IMR-90 (cell line): ENCODE results near the gene CD84. TPM values are rescaled to one million over a fixed set of nuclear protein-coding genes. Genes with fewer than 3 reads are reported as not detected.

ENCODE experiments used
- ATAC-seq: fragments of 200-7000 bp; cut with Tn5 transposase; 2 replicates; pipeline ENCODE4 v1.9.1; 2020; ENCODE audit warnings: low read depth, mild to moderate bottlenecking, moderate library complexity
- BruUV-seq: library from RNA; stranded (reverse); fragments of 400-500 nt; replicated peaks from 2 replicates; lab custom pipeline; 2021; lab: Mats Ljungman, UMichigan
- CTCF ChIA-PET: fragments of 300-600 bp; formaldehyde crosslinking; extraction: SDS; loops from one replicate; lab custom pipeline; 2021; ENCODE audit warnings: antibody characterized with exemption; lab: Yijun Ruan, JAX
- POLR2A ChIA-PET: fragments of 300-600 bp; sonication (Branson Sonifier 250); formaldehyde crosslinking; loops from one replicate; lab custom pipeline; 2022; ENCODE audit warnings: antibody characterized with exemption; ENCODE audit not compliant: unreplicated experiment; lab: Charles Lee
- DNase-seq: peaks from one replicate; pipeline ENCODE4 v3.0.0; 2013
- H2AFZ ChIP-seq: replicated peaks from 2 replicates; pipeline ENCODE3; 2013; ENCODE audit warnings: low read length, mild to moderate bottlenecking; ENCODE audit not compliant: poor library complexity
- H2AK5ac ChIP-seq: 2 replicates; pipeline ENCODE4 v1.6.1; 2013; ENCODE audit warnings: low read depth, low read length, inconsistent platforms
- H2AK9ac ChIP-seq: replicated peaks from 2 replicates; pipeline ENCODE3; 2013; ENCODE audit warnings: mild to moderate bottlenecking, low read depth, low read length, moderate library complexity; ENCODE audit not compliant: poor library complexity
- H2BK120ac ChIP-seq: 2 replicates; pipeline ENCODE4 v1.6.1; 2013; ENCODE audit warnings: low read depth, low read length, inconsistent platforms
- H2BK15ac ChIP-seq: 3 replicates; pipeline ENCODE4 v1.6.1; 2013; ENCODE audit warnings: low read depth, low read length, inconsistent platforms
- H2BK20ac ChIP-seq: 2 replicates; pipeline ENCODE4 v1.6.1; 2013; ENCODE audit warnings: low read depth, mild to moderate bottlenecking, inconsistent platforms, low read length, moderate library complexity
- H2BK5ac ChIP-seq: 2 replicates; pipeline ENCODE4 v1.6.1; 2013; ENCODE audit warnings: mild to moderate bottlenecking, low read depth, low read length, inconsistent platforms; ENCODE audit not compliant: poor library complexity, severe bottlenecking
- H3K14ac ChIP-seq: replicated peaks from 2 replicates; pipeline ENCODE4 v1.6.1; 2013; ENCODE audit warnings: low read depth, low read length, inconsistent platforms
- H3K18ac ChIP-seq: 2 replicates; pipeline ENCODE4 v1.6.1; 2013; ENCODE audit warnings: low read depth, low read length, control low read depth
- H3K23ac ChIP-seq: 2 replicates; pipeline ENCODE4 v1.6.1; 2013; ENCODE audit warnings: low read depth, low read length, inconsistent platforms
- H3K27ac ChIP-seq: 2 replicates; pipeline ENCODE4 v1.5.1; 2013; ENCODE audit warnings: mild to moderate bottlenecking, control low read depth, low read length; ENCODE audit not compliant: insufficient read depth
- H3K27me3 ChIP-seq: 2 replicates; pipeline ENCODE4 v1.6.1; 2013; ENCODE audit warnings: low read length; ENCODE audit not compliant: control insufficient read depth, insufficient read depth
- H3K36me3 ChIP-seq: 2 replicates; pipeline ENCODE4 v1.6.1; 2013; ENCODE audit warnings: low read length, mixed read lengths; ENCODE audit not compliant: control insufficient read depth, insufficient read depth
- H3K4ac ChIP-seq: 2 replicates; pipeline ENCODE4 v1.6.1; 2013; ENCODE audit warnings: low read depth, low read length, inconsistent platforms
- H3K4me1 ChIP-seq: 2 replicates; pipeline ENCODE4 v1.6.1; 2013; ENCODE audit warnings: low read length, mixed read lengths; ENCODE audit not compliant: control insufficient read depth, insufficient read depth
- H3K4me2 ChIP-seq: 2 replicates; pipeline ENCODE4 v1.6.1; 2013; ENCODE audit warnings: low read depth, mild to moderate bottlenecking, control low read depth, low read length, moderate library complexity
- H3K4me3 ChIP-seq: 2 replicates; pipeline ENCODE4 v1.5.1; 2013; ENCODE audit warnings: low read depth, mild to moderate bottlenecking, control low read depth, low read length, moderate library complexity; ENCODE audit not compliant: insufficient read depth
- H3K56ac ChIP-seq: 2 replicates; pipeline ENCODE4 v1.6.1; 2013; ENCODE audit warnings: low read length, inconsistent platforms; ENCODE audit not compliant: insufficient read depth; ENCODE audit errors: extremely low read depth
- H3K79me1 ChIP-seq, 2 experiments: 2 replicates each; pipeline ENCODE4 v1.6.1; 2013; ENCODE audit warnings: low read length in 2 of 2, inconsistent platforms in 1 of 2, low read depth in 1 of 2
- H3K9ac ChIP-seq: 2 replicates; pipeline ENCODE4 v1.6.1; 2013; ENCODE audit warnings: low read depth, low read length, control low read depth
- H3K9me1 ChIP-seq: 2 replicates; pipeline ENCODE4 v1.6.1; 2013; ENCODE audit warnings: low read length, inconsistent platforms; ENCODE audit not compliant: insufficient read depth
- H3K9me3 ChIP-seq: 2 replicates; pipeline ENCODE4 v1.6.1; 2013; ENCODE audit warnings: low read length; ENCODE audit not compliant: control insufficient read depth, insufficient read depth
- H4K20me1 ChIP-seq: 2 replicates; pipeline ENCODE4 v1.6.1; 2013; ENCODE audit warnings: low read length, inconsistent platforms; ENCODE audit not compliant: insufficient read depth
- H4K5ac ChIP-seq: 2 replicates; pipeline ENCODE4 v1.6.1; 2013; ENCODE audit warnings: mild to moderate bottlenecking, low read depth, low read length, control low read depth
- H4K8ac ChIP-seq, 2 experiments: 2 replicates each; pipeline ENCODE4 v1.6.1; 2013; ENCODE audit warnings: low read depth in 2 of 2, low read length in 2 of 2, control low read depth in 1 of 2, inconsistent platforms in 1 of 2
- H4K91ac ChIP-seq: 2 replicates; pipeline ENCODE4 v1.6.1; 2013; ENCODE audit warnings: low read depth, low read length, inconsistent platforms; ENCODE audit not compliant: insufficient read depth
- BHLHE40 ChIP-seq: fragments of 150-350 bp; IDR thresholded peaks from 2 replicates; pipeline ENCODE4 v1.6.1; 2016; ENCODE audit warnings: mild to moderate bottlenecking, low read depth, low read length
- CEBPB ChIP-seq: IDR thresholded peaks from 2 replicates; pipeline ENCODE4 v1.6.1; 2012; ENCODE audit warnings: low read depth, low read length, improper control_type of control experiment
- CHD1 ChIP-seq: IDR thresholded peaks from 2 replicates; pipeline ENCODE4 v1.6.1; 2012; ENCODE audit warnings: low read depth, low read length, improper control_type of control experiment
- ELK1 ChIP-seq: fragments of 150-350 bp; IDR thresholded peaks from 2 replicates; pipeline ENCODE4 v1.6.1; 2016; ENCODE audit warnings: low read depth, mild to moderate bottlenecking, low read length, moderate library complexity, borderline replicate concordance
- FOS ChIP-seq: fragments of 150-350 bp; IDR thresholded peaks from 2 replicates; pipeline ENCODE4 v1.6.1; 2016; ENCODE audit warnings: low read depth, low read length
- MAFK ChIP-seq: IDR thresholded peaks from 2 replicates; pipeline ENCODE4 v1.6.1; 2012; ENCODE audit warnings: low read depth, low read length, improper control_type of control experiment
- MAZ ChIP-seq: IDR thresholded peaks from 2 replicates; pipeline ENCODE4 v1.6.1; 2012; ENCODE audit warnings: low read depth, mild to moderate bottlenecking, low read length, improper control_type of control experiment, moderate library complexity, borderline replicate concordance
- POLR2A ChIP-seq: IDR thresholded peaks from 2 replicates; pipeline ENCODE4 v1.6.1; 2012; ENCODE audit warnings: mild to moderate bottlenecking, low read depth, low read length
- RAD21 ChIP-seq: IDR thresholded peaks from 2 replicates; pipeline ENCODE4 v1.6.1; 2012; ENCODE audit warnings: low read length, improper control_type of control experiment
- RCOR1 ChIP-seq: IDR thresholded peaks from 2 replicates; pipeline ENCODE4 v1.6.1; 2012; ENCODE audit warnings: mild to moderate bottlenecking, low read length, improper control_type of control experiment; ENCODE audit not compliant: insufficient replicate concordance
- WGBS, 2 experiments: methylation state at CpG; one replicate each; pipeline versions ENCODE4 v1.1.5 to v1.1.7; 2013; ENCODE audit warnings: missing lambda C conversion rate in 2 of 2; ENCODE audit not compliant: insufficient read length in 1 of 2; ENCODE audit errors: extremely low coverage in 2 of 2; 5-methylcytosine and 5-hydroxymethylcytosine counted together
- dilution Hi-C: fragments of 300-500 bp; cut with HindIII; formaldehyde crosslinking; loops from one replicate; pipeline ENCODE4 v1.14.3; 2018; ENCODE audit warnings: low sequenced_read_pairs; ENCODE audit not compliant: unreplicated experiment
- in situ Hi-C: fragments of 300-500 bp; cut with MboI; formaldehyde crosslinking; loops from 3 replicates; pipeline ENCODE4 v1.14.3; 2019; ENCODE audit warnings: low sequenced_read_pairs, inconsistent platforms, mixed read lengths
- intact Hi-C: fragments of 100-400 bp; cut with micrococcal nuclease; formaldehyde crosslinking; loops from 2 replicates; pipeline ENCODE4 v1.10.0; 2022
- polyA plus RNA-seq, 3 experiments: library from polyadenylated mRNA; depleted of rRNA; stranded (reverse); fragments of >200 nt; gene quantifications; 2 replicates each; pipeline ENCODE4 v1.2.3, GENCODE V29; 2012; ENCODE audit warnings: low replicate concordance in 1 of 3
- total RNA-seq: library from RNA; depleted of rRNA; stranded (reverse); fragments of >200 nt; gene quantifications from 2 replicates; pipeline ENCODE4 v1.2.3, GENCODE V29; 2012
- TF ChIP-seq, protein P1 (sequence below): fragments of 150-350 bp; IDR thresholded peaks from 2 replicates; pipeline ENCODE4 v1.6.1; 2017; ENCODE audit warnings: mild to moderate bottlenecking, antibody characterized with exemption, low read length, low read depth
- TF ChIP-seq, protein P2 (sequence below): conservative IDR thresholded peaks from 2 replicates; pipeline ENCODE4 v1.5.1; 2012; ENCODE audit warnings: mild to moderate bottlenecking, low read depth, low read length, improper control_type of control experiment

Gene CD84
- total and polyA plus RNA-seq, 2 of the 4 experiments (the other 2 are of a cell fraction): not detected

DNA sequence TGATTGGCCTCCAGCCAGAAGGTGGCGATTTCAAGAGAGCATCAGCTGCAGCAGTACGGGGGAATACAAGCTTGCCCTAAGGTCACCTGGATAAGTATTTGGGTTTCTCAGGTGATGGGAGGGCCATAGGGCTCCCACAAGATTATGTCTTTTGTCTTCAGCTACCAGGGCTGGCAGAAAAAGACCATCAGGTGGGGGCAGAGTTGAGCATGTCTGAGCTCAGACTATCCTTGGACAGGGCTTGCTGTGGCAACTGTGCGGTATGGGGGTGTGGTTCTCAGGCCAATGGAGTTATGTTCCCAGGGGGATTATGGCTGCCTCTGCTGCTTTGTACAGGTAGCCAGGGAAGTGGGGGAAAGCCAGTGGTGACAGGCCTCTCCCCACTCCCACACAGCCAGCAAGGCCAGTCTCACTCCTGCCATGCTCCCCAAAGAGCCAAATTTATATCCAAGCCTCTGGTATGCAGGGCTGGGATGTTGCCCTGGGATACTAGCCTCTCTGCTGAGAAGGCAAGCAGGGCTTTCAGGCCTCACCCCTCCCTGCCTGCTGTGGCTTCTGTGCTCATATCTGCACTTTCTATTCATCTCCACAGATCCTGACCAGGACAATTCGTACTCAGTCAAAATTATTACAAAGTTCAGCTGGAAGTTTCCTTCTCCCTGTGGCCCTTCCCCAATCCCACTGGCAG, 26.6 kb upstream of the CD84 start:
- CTCF ChIA-PET: no interaction called here
- Histone ChIP-seq H3K9me1 (no peaks in the 10 kb centered on the region), H3K4me3 (no peak overlapping the region), H3K79me1 (no peaks in the 10 kb centered on the region), H4K20me1 (no peaks in the 10 kb centered on the region), H3K9me3 (no peaks in the 10 kb centered on the region), H3K56ac (no peak overlapping the region), H3K14ac (no peak overlapping the region), H2AK9ac (no peak overlapping the region), H2AFZ (no peak overlapping the region), H3K27ac (no peak overlapping the region), H4K91ac (no peak overlapping the region), H3K9ac (no peak overlapping the region), H3K36me3 (no peaks in the 10 kb centered on the region), H3K23ac (no peak overlapping the region), H2BK15ac (no peak overlapping the region), H2AK5ac (no peak overlapping the region), H3K18ac (no peak overlapping the region), H4K8ac (no peak overlapping the region), H4K5ac (no peak overlapping the region), H3K4ac (no peak overlapping the region), H3K27me3 (no peaks in the 10 kb centered on the region; the same call in 1 of the 2 replicates), H2BK5ac (no peak overlapping the region), H3K4me2 (no peak overlapping the region), H2BK20ac (no peak overlapping the region), H3K4me1 (no peaks in the 10 kb centered on the region), H2BK120ac (no peak overlapping the region)
- in situ Hi-C loops (loop anchor here (5.0 to 25.0 kb wide), 2 partner anchors 179 to 419 kb away; partner anchors contain the start of gene CASQ1), intact Hi-C loops (loop anchor here (2.0 kb wide), 1 partner anchor 61 kb away; no protein-coding TSS in a partner anchor), dilution Hi-C loops (no loop called here)
- TF ChIP-seq CHD1 (no peak), FOS (no peak), MAZ (no peak), BHLHE40 (no peak), RAD21 (no peak), POLR2A (no peak), ELK1 (no peak), MAFK (no peak), RCOR1 (no peak), CEBPB (no peak)
- TF ChIP-seq, protein P1, sequence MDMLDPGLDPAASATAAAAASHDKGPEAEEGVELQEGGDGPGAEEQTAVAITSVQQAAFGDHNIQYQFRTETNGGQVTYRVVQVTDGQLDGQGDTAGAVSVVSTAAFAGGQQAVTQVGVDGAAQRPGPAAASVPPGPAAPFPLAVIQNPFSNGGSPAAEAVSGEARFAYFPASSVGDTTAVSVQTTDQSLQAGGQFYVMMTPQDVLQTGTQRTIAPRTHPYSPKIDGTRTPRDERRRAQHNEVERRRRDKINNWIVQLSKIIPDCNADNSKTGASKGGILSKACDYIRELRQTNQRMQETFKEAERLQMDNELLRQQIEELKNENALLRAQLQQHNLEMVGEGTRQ: no peak
- TF ChIP-seq, protein P2, sequence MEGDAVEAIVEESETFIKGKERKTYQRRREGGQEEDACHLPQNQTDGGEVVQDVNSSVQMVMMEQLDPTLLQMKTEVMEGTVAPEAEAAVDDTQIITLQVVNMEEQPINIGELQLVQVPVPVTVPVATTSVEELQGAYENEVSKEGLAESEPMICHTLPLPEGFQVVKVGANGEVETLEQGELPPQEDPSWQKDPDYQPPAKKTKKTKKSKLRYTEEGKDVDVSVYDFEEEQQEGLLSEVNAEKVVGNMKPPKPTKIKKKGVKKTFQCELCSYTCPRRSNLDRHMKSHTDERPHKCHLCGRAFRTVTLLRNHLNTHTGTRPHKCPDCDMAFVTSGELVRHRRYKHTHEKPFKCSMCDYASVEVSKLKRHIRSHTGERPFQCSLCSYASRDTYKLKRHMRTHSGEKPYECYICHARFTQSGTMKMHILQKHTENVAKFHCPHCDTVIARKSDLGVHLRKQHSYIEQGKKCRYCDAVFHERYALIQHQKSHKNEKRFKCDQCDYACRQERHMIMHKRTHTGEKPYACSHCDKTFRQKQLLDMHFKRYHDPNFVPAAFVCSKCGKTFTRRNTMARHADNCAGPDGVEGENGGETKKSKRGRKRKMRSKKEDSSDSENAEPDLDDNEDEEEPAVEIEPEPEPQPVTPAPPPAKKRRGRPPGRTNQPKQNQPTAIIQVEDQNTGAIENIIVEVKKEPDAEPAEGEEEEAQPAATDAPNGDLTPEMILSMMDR: no peak
- ATAC-seq: no peak
- POLR2A ChIA-PET: no interaction called here
- BruUV-seq: no TSS peak
- DNase-seq: no peak
- no CpG with 5 or more reads among the region's 4 CpGs for WGBS, 2 experiments
